CD14-positive monocyte (primary cell): Measurements from ENCODE around the gene SLC22A1. TPM values are rescaled to one million over a fixed set of nuclear protein-coding genes. Genes with fewer than 3 reads are reported as not detected.

ENCODE experiments used
- DNase-seq, 3 donors: peaks; one replicate each; pipeline ENCODE4 v3.0.0-alpha.2; 2011 to 2022
- H2AFZ ChIP-seq: 2 replicates; pipeline ENCODE4 v1.6.0; 2012; ENCODE audit warnings: mild to moderate bottlenecking, low read depth, low read length, inconsistent platforms; ENCODE audit not compliant: insufficient read depth, poor library complexity, severe bottlenecking
- H3K27ac ChIP-seq, 2 donors: 1 replicate in 1 of 2; 2 replicates in 1 of 2; pipeline ENCODE4 v1.5.1; 2012 to 2013; ENCODE audit warnings: low read length in 2 of 2, control low read depth in 1 of 2, inconsistent platforms in 1 of 2, low read depth in 1 of 2, mild to moderate bottlenecking in 1 of 2
- H3K27me3 ChIP-seq, 2 donors: one replicate each; pipeline versions ENCODE4 v1.6.0 to v1.6.1; 2011 to 2013; ENCODE audit warnings: low read length in 2 of 2; ENCODE audit not compliant: control insufficient read depth in 2 of 2, insufficient read depth in 2 of 2
- H3K36me3 ChIP-seq, 2 donors: replicated peaks in 1 of 2; 1 replicate in 1 of 2; 2 replicates in 1 of 2; pipeline versions ENCODE4 v1.5.1 to v1.6.1; 2012 to 2013; ENCODE audit warnings: low read length in 2 of 2, control low read depth in 1 of 2, inconsistent platforms in 1 of 2, mild to moderate bottlenecking in 1 of 2; ENCODE audit not compliant: insufficient read depth in 2 of 2, control insufficient read depth in 1 of 2
- H3K4me1 ChIP-seq, 2 donors: 1 replicate in 1 of 2; 2 replicates in 1 of 2; pipeline versions ENCODE4 v1.5.1 to v1.6.1; 2012 to 2013; ENCODE audit warnings: low read length in 2 of 2, control low read depth in 1 of 2, inconsistent platforms in 1 of 2, mild to moderate bottlenecking in 1 of 2, moderate library complexity in 1 of 2; ENCODE audit not compliant: insufficient read depth in 2 of 2, control insufficient read depth in 1 of 2
- H3K4me2 ChIP-seq: replicated peaks from 2 replicates; pipeline ENCODE3; 2012; ENCODE audit warnings: low read length, moderate library complexity, mild to moderate bottlenecking; ENCODE audit not compliant: poor library complexity, severe bottlenecking; ENCODE audit errors: extremely low read depth
- H3K4me3 ChIP-seq, 3 experiments: fragments of 200-600 bp in 1 of 3; sonication (generic) in 1 of 3; replicated peaks in 1 of 3; 1 replicate in 2 of 3; 2 replicates in 1 of 3; pipeline ENCODE4 v1.5.1; 2011 to 2013; ENCODE audit warnings: low read length in 3 of 3, mild to moderate bottlenecking in 3 of 3, control low read depth in 2 of 3, low read depth in 2 of 3, inconsistent platforms in 1 of 3, moderate library complexity in 1 of 3
- H3K79me2 ChIP-seq: 2 replicates; pipeline ENCODE4 v1.6.0; 2012; ENCODE audit warnings: mild to moderate bottlenecking, control low read depth, inconsistent platforms, low read length, moderate library complexity; ENCODE audit not compliant: insufficient read depth
- H3K9ac ChIP-seq: 2 replicates; pipeline ENCODE4 v1.6.0; 2017; ENCODE audit warnings: low read length, mild to moderate bottlenecking; ENCODE audit not compliant: insufficient read depth, poor library complexity, severe bottlenecking
- H3K9me3 ChIP-seq, 2 donors: replicated peaks in 1 of 2; 1 replicate in 1 of 2; 2 replicates in 1 of 2; pipeline versions ENCODE4 v1.5.1 to v1.6.1; 2012 to 2013; ENCODE audit warnings: low read length in 2 of 2, control low read depth in 1 of 2; ENCODE audit not compliant: control insufficient read depth in 1 of 2, insufficient read depth in 1 of 2
- H4K20me1 ChIP-seq: 2 replicates; pipeline ENCODE4 v1.6.0; 2012; ENCODE audit warnings: mild to moderate bottlenecking, low read length, control low read depth, moderate library complexity; ENCODE audit not compliant: insufficient read depth
- H3K27ac Mint-ChIP-seq, 7 donors: one replicate each; pipeline ENCODE4 v1.8.0; 2020; ENCODE audit warnings: mild to moderate bottlenecking in 7 of 7, mixed read lengths in 7 of 7, moderate library complexity in 6 of 7, inconsistent platforms in 2 of 7
- H3K27me3 Mint-ChIP-seq, 3 donors: one replicate each; pipeline ENCODE4 v1.8.0; 2021 to 2022; ENCODE audit warnings: low read depth in 3 of 3, mild to moderate bottlenecking in 3 of 3, mixed read lengths in 3 of 3, moderate library complexity in 3 of 3, inconsistent platforms in 1 of 3
- H3K36me3 Mint-ChIP-seq, 2 donors: one replicate each; pipeline ENCODE4 v1.8.0; 2020; ENCODE audit warnings: mixed read lengths in 2 of 2, inconsistent platforms in 1 of 2, mild to moderate bottlenecking in 1 of 2
- H3K4me1 Mint-ChIP-seq: one replicate; pipeline ENCODE4 v1.8.0; 2020; ENCODE audit warnings: mild to moderate bottlenecking, mixed read lengths
- H3K4me3 Mint-ChIP-seq, 2 donors: one replicate each; pipeline ENCODE4 v1.8.0; 2020; ENCODE audit warnings: mild to moderate bottlenecking in 2 of 2, mixed read lengths in 2 of 2, moderate library complexity in 1 of 2
- H3K9me3 Mint-ChIP-seq, 7 donors: one replicate each; pipeline ENCODE4 v1.8.0; 2020 to 2022; ENCODE audit warnings: mixed read lengths in 7 of 7, mild to moderate bottlenecking in 6 of 7, moderate library complexity in 6 of 7, inconsistent platforms in 2 of 7
- CTCF ChIP-seq: fragments of 200-600 bp; IDR thresholded peaks from one replicate; pipeline ENCODE4 v1.8.0; 2022; ENCODE audit warnings: antibody characterized with exemption, mild to moderate bottlenecking
- WGBS: methylation state at CpG from one replicate; pipeline ENCODE4 v1.1.5; 2013; ENCODE audit warnings: missing lambda C conversion rate; ENCODE audit not compliant: insufficient coverage; 5-methylcytosine and 5-hydroxymethylcytosine counted together
- intact Hi-C, 2 donors: fragments of 100-400 bp; cut with micrococcal nuclease; formaldehyde crosslinking; loops; one replicate each; pipeline versions ENCODE4 v1.15.0 to v1.15.1; 2023
- polyA plus RNA-seq, 3 donors: library from polyadenylated mRNA; depleted of rRNA in 1 of 3; unstranded in 2 of 3; stranded (reverse) in 1 of 3; fragments of 300-500 nt in 2 of 3; fragments of >200 nt in 1 of 3; fragmentation: Illumina TruSeq in 2 of 3; gene quantifications; 1 replicate in 2 of 3; 2 replicates in 1 of 3; pipeline ENCODE4 v1.2.3, GENCODE V29; 2012 to 2021

Gene SLC22A1
- polyA plus RNA-seq, 3 donors = 0.36 to 0.48 TPM; not detected in 1

GRCh38 chr6:160198606-160199211, 77.1 kb downstream of the SLC22A1 start:
- H3K27ac ChIP-seq = no peak overlapping the region
- no CpG with 5 or more reads among the region's 3 CpGs for WGBS
- no peaks in the 10 kb centered on the region for H3K4me1 ChIP-seq
- H3K27me3 Mint-ChIP-seq = peaks cover 0 to 7% (median 4%) of the 10 kb centered on the region in 3 donors
- H3K9ac ChIP-seq = no peak overlapping the region
- H3K27ac Mint-ChIP-seq = no peak overlapping the region
- no peak for DNase-seq
- intact Hi-C loops = no loop called here
- no peaks in the 10 kb centered on the region for H3K79me2 ChIP-seq
- H3K4me3 ChIP-seq = no peak overlapping the region
- H4K20me1 ChIP-seq = no peaks in the 10 kb centered on the region
- H3K9me3 ChIP-seq = peaks cover 0 to 3% of the 10 kb centered on the region in 2 donors
- peaks cover 4 to 19% (median 13%) of the 10 kb centered on the region in 7 donors for H3K9me3 Mint-ChIP-seq
- no peak for TF ChIP-seq CTCF
- H3K36me3 ChIP-seq = no peaks in the 10 kb centered on the region
- no peak overlapping the region for H2AFZ ChIP-seq
- no peaks in the 10 kb centered on the region for H3K27me3 ChIP-seq
- no peaks in the 10 kb centered on the region for H3K36me3 Mint-ChIP-seq
- no peak overlapping the region for H3K4me3 Mint-ChIP-seq
- no peaks in the 10 kb centered on the region for H3K4me1 Mint-ChIP-seq
- H3K4me2 ChIP-seq = no peak overlapping the region

GRCh38 chr6:160201061-160201460, 79.4 kb downstream of the SLC22A1 start:
- Histone ChIP-seq H3K4me1 (no peaks in the 10 kb centered on the region), H3K9me3 (no peaks in the 10 kb centered on the region), H3K36me3 (no peaks in the 10 kb centered on the region), H4K20me1 (no peaks in the 10 kb centered on the region), H3K9ac (no peak overlapping the region), H3K27me3 (no peaks in the 10 kb centered on the region), H3K4me3 (no peak overlapping the region), H3K27ac (no peak overlapping the region), H3K4me2 (no peak overlapping the region), H3K79me2 (no peaks in the 10 kb centered on the region), H2AFZ (no peak overlapping the region)
- DNase-seq = no peak
- peaks cover 0 to 7% (median 4%) of the 10 kb centered on the region in 3 donors for H3K27me3 Mint-ChIP-seq
- H3K9me3 Mint-ChIP-seq = peaks cover 0 to 7% (median under 1%) of the 10 kb centered on the region in 7 donors
- WGBS = 88% methylated on average over 1 of the region's 2 CpGs
- TF ChIP-seq CTCF = no peak
- H3K36me3 Mint-ChIP-seq = no peaks in the 10 kb centered on the region
- H3K4me3 Mint-ChIP-seq = no peak overlapping the region
- intact Hi-C loops = no loop called here
- no peak overlapping the region for H3K27ac Mint-ChIP-seq
- H3K4me1 Mint-ChIP-seq = no peaks in the 10 kb centered on the region
